Hypothalamus (tissue), 51 donors: ENCODE results near the gene SNED1.

Experiments used
- DNase-seq, 51 donors: peaks; one replicate each; lab custom pipeline; 2025; lab: John Stamatoyannopoulos, UW

SNED1 gene

DNA sequence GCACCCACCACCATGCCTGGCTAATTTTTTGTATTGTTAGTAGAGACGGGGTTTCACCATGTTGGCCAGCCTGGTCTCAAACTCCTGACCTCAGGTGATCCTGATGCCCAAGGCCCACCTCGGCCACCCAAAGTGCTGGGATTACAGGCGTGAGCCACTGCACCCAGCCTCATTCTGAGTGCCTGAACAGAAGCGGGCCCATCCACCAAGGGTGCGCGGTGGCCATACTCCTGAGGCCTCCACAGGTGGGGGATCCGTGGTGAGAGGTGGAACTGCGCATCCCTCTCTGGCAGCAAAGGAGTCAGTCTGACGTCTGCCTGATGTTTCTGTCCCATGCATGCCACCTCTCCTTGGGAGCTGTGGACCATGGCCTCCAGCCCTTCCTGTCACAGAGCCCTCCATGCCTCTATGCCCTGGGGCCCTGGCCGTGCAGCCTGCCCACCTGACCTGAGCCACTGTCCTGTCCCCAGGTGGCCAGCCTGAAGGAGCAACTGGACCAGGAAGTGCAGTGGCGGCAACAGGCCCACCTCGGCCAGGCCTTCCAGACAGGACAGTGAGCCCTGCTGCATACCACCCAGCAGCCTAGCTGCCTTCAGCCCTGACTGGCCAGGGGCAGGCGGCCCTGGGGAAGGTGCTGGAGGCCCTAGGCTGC lies 7.6 kb upstream of the SNED1 start:
- DNase-seq: no peak

DNA sequence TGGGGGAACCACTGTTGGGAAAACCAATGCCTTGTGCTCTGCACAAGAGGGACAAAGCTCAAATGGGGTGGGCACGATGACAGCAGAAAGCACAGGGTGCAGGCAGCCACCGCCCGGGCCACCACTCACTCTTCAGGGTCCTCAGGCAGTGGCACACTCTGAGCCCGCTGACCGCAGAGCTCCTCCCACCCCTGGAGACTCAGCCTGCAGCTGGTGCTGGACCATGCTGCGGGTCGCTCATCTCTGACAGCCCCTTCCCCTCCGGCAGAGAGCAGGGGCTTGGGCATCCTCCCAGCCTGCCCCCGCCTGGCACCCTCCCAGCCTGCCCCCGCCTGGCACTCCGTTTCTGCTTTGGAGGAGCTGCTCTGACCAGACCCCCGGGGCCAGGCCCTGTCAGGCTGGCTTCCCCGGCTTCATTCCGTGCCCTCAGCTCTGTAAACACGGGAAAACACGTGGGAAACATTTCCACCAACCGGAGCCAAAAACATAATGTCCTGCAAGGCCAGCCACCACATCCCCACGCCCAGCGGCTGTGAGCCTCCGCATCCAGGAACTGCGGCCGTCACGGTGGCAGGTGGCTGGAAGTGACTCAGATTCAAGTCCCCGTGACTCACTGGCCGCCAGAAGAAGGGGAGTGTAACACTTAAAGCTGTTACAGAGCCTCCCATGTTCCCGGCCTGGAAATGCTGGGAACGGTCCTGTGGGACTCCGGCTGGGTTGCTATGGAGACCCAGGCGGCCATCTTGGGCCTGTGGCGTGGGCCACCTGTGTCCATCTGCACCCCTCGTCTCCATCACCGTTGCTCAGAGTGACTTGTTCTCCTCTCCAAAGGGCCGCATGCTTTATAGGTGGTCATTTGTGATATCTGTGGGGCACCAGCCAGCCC lies 6.8 kb upstream of the SNED1 start:
- DNase-seq: peak in 20 of 51 donors; percentile 24 to 79 (median 42)

GRCh38 chr2:240992572-240993291 lies 5.7 kb upstream of the SNED1 start:
- no peak for DNase-seq

- DNase-seq: no peak
Observed at GRCh38 chr2:240993446-240994170, 4.8 kb upstream of the SNED1 start.

GRCh38 chr2:240994171-240994896 lies 4.1 kb upstream of the SNED1 start:
- no peak for DNase-seq

GRCh38 chr2:240995041-240996021 lies 3.1 kb upstream of the SNED1 start:
- DNase-seq: no peak

DNA sequence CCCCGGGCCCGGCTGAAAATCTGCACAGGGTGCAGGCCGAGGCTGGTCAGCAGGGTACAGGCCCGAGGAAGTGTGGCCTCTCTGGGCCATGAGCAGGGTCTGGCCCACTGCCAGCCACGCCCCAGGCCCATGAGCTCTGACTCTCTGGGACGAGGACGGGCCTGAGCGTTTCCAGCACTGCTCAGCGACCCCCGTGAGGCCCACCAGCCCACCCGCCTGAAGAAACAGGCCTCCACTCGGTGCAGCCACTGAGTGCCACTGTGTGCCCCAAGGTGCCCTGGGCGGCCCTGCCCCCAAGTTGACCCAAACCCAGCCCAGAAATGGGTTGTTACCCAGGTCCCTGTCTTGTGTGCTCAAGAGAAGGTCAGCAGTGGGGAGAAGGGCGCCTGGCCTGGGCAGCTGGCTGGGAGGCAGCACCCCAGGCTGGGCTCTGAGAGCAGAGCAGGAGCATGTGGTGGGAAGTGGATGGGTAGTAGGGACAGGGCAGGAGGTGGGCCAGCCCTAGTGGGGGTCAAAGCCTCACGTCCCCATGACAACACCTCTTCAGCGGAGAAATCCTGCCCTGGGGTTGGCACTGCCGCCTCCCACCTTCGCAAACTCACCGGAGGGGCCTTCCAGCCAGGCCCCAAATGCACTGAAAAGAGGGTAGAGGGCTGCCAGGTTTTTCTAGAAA lies 2.1 kb upstream of the SNED1 start:
- no peak for DNase-seq

GRCh38 chr2:240996834-240997140 lies 1.6 kb upstream of the SNED1 start:
- DNase-seq: no peak

GRCh38 chr2:240997141-240997855 lies 1.1 kb upstream of the SNED1 start:
- DNase-seq: no peak

GRCh38 chr2:240998706-240998994 lies 232 bp downstream of the SNED1 start:
- no peak for DNase-seq

- DNase-seq: peak in 1 of 51 donors; percentile 27
Observed at GRCh38 chr2:240998995-240999791, 775 bp downstream of the SNED1 start.

- DNase-seq: no peak
Observed at GRCh38 chr2:240999873-241000541, 1.6 kb downstream of the SNED1 start.

DNA sequence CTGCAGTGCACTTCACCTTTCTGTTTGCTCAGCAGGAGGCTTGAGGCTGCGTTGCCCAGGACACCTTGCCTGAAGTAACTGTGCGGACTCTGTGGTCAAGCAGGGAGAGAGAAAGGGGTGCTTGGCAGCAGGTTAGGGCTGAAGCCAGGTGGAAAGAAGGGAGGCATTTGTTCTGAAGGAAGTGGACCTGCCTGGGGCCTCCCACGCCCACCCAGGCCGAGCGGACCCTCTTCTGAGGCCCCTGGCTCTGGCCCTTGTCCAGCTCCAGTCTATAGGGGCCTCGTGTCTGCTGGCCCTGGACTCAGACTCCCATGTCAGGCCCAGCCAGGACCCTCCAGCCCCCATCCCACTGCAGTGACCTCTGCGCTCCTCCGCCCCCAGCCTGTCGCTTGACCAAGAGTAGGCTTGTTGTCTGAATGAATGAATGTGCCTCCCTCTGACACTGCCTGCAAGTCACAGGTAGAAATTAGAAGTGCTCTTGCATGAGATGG lies 2.5 kb downstream of the SNED1 start:
- DNase-seq: no peak

- DNase-seq: no peak
Observed at GRCh38 chr2:241001413-241002274, 3.2 kb downstream of the SNED1 start.

DNA sequence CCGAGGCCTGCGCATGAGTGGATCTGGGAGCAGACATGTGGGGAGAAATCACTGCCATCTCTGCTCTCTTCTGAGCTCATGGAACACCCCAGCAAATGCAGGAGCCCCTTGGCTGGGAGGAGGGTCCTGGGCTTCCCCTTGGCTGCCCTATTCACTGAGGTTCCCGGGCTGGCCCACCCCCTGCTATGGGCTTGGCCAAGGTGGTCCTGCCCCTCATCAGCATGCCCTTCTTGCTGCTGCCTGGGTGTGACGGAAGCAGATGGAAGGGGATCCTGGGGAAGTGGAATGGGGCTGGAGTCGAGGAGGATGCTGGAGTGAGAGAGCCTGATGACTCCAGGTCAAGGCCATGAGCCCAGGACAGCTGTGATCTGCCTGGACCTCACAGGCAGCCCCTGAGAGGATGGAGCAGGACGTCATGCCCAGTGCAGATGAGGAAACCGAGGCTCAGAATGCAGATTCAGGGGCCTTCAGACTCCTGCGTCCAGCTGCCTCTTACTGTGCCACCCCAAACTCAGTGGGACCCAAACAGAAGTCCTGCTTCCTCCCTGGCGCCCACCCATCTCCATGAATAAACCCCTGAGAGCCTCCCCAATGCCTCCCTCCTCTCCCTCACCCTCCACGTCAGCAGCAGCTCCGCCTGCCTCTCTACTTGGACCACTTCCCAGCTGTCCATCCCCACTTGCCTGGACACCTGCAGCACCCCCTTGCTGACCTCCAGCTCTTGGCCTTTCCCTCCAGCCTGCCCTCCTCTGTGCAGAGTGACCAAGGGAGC lies 4.0 kb downstream of the SNED1 start:
- no peak for DNase-seq
